GM12801 (cell line): Measurements from ENCODE around the gene TNFAIP1.

ENCODE experiments used
- TF ChIP-seq, protein P1 (sequence below): IDR thresholded peaks from one replicate; pipeline ENCODE4 v1.5.1; 2011; ENCODE audit warnings: control low read depth; ENCODE audit not compliant: insufficient read length; ENCODE audit errors: extremely low read depth

The TNFAIP1 gene

DNA sequence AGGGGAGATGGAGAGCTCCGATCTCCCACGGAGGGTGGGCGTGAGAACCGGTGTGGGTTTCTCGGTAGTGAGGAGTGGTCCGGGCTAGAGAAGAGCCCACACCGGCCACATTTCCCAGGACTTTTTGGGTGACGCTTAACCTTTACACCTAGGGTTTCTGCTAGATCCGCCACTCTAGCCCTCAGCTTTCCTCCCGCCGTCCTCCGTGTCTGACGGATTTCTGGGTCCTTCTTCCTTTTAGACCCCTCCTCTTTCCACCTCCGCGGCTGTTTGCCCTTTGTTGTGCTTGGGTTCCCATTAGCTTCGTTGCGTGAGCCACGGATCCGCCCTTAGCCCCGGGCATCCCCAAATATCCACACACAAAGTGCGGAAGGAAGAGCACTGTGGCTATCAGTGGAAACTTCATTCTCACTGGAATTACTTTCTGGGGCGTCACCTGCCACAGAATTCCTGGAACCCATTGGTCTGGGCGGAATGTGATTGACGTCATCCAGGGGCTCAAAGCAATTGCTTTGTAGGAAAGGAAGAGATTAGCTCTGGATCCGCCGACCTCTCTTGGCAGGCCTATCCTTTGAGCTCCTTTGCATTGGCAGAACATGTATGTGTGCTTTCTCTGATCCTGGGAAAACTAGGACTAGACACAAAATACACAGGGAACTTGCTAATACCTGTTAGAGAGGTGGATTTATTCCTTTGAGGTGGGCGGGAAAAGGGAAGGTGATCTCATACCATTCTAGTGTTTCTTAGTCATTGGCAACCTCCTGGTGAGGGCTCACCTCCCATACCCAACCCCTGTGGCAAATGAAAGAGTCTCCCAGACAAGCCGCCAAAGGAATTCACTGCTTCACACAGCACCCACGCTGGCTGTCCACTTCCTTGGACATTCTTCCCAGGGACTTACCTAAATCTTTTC lies 654 bp downstream of the TNFAIP1 start:
- TF ChIP-seq, protein P1, sequence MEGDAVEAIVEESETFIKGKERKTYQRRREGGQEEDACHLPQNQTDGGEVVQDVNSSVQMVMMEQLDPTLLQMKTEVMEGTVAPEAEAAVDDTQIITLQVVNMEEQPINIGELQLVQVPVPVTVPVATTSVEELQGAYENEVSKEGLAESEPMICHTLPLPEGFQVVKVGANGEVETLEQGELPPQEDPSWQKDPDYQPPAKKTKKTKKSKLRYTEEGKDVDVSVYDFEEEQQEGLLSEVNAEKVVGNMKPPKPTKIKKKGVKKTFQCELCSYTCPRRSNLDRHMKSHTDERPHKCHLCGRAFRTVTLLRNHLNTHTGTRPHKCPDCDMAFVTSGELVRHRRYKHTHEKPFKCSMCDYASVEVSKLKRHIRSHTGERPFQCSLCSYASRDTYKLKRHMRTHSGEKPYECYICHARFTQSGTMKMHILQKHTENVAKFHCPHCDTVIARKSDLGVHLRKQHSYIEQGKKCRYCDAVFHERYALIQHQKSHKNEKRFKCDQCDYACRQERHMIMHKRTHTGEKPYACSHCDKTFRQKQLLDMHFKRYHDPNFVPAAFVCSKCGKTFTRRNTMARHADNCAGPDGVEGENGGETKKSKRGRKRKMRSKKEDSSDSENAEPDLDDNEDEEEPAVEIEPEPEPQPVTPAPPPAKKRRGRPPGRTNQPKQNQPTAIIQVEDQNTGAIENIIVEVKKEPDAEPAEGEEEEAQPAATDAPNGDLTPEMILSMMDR = no peak

DNA sequence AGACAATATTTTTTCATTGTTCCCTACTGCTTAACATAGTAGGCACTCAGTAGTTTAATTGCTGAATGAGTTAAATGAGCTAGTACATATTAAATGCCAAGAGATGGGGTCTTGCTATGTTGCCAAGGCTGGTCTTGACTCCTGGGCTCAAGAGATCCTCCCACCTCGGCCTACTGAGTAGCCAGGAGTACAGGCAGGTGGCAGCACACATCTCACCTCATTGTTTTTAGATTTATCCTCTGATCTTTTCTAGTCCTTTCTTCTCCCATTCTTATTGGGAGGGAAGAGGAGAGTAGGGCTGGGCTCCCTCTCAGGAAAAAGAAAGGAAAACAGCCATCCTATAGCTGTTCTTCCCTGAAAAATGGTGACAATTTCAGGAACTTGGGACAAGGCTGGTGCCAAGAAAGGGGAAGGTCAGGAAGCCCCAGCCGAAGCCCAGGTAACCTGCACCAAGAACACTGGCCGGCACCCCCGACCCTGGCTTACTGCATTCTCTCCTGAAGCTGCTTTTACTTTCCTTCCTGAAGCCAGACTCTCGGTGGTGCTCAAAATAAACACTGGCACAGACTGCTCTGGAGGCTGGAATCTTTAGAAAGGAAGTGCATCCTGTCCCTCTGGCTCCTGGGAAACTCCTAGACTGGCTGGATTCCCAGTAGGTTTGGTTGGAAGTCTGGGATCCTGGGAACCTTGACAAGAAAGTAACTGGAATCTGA lies 2.7 kb downstream of the TNFAIP1 start:
- TF ChIP-seq, protein P1 = no peak

DNA sequence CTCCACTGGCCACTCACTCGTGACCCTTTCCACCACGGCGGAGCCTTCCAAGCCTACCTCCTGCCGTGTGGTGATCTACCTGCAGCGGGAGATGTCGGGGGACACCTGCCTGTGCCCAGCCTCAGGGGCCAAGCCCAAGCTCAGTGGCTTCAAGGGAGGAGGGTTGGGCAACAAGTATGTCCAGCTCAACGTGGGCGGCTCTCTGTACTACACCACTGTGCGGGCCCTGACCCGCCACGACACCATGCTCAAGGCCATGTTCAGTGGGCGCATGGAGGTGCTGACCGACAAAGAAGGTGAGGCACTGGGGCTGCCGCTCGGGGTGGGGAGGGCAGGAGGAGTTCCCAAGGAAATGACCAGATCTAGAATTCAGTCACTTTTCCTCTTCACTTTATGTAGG lies 3.9 kb downstream of the TNFAIP1 start:
- TF ChIP-seq, protein P1 = no peak

DNA sequence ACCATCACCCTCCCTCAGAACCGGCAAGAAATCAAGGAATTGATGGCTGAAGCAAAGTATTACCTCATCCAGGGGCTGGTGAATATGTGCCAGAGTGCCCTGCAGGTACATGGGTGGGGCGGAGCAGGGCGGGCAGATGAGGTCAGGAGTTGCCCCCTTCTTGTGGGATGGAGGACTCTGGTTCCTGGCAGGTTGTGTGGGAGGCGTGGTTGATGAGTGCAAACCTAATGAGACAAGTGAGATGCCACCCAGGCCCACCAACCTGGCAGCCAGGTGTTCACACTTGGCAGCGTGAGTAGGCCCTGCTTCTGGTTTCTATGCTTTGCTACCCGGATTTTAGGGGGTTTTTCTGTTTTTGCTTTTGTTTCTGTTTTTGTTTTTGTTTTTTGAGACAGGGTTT lies 4.8 kb downstream of the TNFAIP1 start:
- TF ChIP-seq, protein P1 = no peak

DNA sequence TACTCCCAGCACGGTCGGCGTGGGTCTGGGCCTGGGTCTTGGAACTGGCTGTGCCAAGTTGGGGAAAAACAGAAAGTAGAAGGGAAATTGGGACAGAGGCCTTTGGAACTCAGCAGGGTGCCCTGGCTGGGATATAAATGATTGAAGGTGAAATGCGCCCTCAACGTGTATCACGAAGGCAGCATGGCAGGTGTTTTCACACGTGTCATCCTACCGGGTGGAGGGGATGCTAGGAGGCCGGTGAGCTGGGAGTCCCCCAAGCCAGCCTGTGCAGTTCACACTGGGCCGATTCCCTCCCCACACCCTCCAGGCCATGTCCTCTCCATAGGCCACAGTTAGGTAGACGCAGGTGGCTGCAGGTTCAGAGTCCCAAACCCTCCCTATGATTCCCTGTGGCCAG lies 6.0 kb downstream of the TNFAIP1 start:
- TF ChIP-seq, protein P1 = no peak

DNA sequence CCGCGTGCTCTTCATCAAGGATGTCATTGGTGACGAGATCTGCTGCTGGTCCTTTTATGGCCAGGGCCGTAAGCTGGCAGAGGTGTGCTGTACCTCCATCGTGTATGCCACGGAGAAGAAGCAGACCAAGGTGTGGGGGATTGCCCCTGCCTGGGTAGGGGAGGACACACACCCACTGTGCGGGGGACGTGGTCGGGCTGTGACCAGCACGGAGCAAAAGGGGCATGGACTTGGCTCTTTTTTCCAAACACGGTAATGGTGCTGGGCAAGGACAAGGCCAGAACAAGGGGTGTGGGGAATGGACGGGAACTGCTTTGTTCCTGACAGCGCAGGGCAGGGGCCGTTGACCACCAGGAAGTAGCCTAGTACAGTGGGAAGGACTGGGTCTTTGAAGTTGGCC lies 6.8 kb downstream of the TNFAIP1 start:
- TF ChIP-seq, protein P1 = no peak

DNA sequence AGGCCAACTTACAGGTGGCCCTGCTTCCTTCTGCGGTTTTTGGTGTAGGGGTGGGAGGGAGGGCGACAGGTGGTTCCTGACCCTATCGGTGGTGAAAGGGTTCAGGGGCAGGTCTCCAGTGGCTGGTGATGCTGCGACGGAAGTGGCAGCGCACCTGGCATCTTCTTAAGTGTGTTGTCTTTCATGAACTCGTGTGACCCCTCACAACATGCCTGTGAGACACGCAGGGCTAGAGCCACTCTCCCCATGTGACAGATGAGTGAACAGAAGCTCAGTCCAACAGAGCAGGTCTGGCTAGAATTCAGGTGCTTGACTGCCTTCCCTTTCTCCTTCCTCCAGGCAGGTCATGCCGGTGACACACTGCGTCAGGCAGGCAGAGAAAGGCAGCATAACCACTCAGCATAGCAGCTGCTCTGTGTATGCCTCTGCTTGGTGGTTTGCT lies 8.0 kb downstream of the TNFAIP1 start:
- TF ChIP-seq, protein P1 = no peak
